Activated CD4-positive, alpha-beta T cell treated with anti-CD3 and anti-CD28 coated beads, Interleukin-2, Interleukin-4, amounts not matched to agents 100 ng/mL and 50 ng/mL, durations not matched to agents 16 hours and 8 hours (primary cell): ENCODE data around the gene GRAMD4.

Experiments used
- DNase-seq: peaks from one replicate; pipeline ENCODE4 v3.0.0-alpha.2; 2020; ENCODE audit warnings: low spot score

The GRAMD4 gene

DNA sequence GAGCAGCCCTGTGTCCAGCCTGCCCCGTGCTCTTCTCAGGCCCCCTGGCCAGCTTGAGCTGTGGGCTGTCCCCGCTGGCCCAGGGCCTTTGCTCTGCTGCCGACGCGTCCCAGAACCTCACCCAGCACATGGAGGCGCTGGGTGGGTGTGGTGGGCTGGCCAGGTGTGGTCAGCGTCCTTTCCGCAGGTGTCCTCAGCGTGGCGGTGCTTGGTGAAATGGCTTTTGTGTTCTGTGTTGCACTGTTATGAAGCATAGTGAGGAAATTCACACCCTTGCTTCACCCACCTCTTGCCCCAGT, 37.4 kb downstream of the GRAMD4 start:
- no peak for DNase-seq

DNA sequence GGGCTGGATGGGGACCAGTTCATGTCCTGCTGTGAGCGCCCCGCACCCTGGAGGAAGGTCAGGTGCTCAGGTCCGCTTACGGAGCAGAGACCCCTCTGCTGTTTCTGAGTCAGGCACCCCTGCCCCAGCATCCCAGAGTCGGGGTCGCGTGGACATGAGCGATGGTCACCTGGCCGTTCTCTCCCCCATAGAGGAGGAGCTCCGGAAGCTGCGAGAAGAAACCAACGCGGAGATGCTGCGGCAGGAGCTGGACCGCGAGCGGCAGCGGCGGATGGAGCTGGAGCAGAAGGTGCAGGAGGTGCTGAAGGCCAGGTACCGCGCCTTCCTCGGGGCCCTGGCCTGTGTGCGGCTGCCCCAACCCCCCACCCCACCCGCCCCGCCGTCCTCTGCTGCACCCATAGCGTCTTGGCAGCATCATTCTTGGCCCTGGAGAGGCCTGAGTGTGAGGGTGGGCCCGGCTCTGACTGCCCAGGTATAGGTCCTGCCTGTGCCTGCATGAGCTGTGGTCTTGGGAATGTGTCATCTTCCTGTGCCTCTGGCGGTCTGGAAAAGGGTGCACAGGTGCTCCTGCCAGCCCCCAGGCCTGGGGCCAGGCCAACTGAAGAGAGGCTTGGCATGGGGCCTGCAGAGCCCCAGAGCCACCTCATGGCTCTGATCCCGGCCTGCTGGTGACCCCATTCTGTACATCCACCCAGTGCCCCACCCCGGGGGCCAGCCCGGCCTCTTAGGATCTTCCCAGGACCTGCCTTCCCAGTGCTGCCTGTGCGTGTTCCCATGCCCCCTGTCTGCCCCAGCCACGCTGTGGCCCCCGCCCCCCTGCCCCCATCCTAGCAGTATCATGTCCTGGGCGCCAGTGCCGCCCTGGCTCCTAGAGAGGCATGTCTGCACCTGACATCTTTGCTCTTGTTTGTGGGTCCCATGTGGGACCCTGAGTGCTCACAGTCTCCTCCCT, 38.1 kb downstream of the GRAMD4 start:
- no peak for DNase-seq

- no peak for DNase-seq
These were observed 39.0 kb downstream of the GRAMD4 start for GRCh38 chr22:46659059-46659790.

GRCh38 chr22:46659791-46660186, 39.6 kb downstream of the GRAMD4 start:
- no peak for DNase-seq

DNA sequence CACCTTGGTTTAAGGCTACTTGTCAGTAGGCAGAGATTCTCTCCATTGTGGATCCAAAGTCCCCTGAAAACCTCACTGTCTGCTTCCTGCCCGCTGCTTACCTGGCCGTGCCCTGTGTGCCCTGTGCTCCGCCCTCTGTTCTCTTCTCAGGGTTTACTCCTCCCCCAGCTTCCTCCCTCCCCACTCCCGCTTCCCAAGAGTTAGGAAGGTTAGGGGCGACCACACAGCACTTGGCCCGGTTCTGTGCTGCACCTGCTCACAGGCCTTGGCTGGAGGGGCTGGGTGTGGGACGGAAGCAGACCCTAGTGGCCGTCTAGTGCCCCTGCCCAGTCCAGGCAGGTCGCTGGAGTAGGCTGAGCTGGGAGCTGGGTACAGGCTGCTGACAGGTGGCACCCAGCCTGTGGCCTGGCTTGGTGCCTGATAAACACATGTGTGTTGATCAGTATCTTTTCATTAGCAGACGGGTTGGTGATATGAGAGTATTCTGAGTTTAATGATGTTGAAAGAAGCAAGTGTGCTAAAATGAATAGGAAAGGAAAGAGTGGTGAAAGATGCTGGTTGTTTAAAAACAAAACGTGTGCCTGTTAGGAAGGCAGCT, 40.5 kb downstream of the GRAMD4 start:
- no peak for DNase-seq

DNA sequence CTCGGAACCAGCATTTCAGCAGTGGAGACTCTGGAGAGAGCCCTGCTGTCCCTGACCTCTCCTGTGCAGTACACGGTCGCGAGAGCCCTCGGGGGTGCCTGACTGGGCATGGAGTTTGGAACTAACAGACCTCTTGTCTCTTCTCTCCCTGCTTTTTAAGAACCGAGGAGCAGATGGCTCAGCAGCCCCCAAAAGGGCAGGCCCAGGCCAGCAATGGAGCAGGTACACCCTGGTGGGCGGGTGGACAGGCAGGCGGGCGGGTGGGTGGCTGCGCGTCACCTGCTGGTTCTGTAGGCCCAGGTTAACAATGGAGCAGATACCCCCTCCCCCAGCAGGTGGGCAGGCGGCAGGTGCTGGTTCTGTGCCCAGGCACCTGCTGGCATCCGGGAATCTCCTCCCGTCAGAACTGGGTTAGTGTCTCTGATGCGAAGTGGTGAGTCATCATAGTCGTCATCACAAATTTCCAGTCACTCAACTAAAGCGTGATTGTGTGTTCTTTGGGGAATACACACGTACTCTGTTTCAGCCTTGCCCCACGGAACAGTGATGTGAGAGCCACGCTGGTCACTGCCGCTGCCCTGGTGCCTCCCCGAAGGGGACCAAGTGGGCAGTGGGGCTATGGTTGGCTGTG, 41.1 kb downstream of the GRAMD4 start:
- peak; percentile 55 for DNase-seq

DNA sequence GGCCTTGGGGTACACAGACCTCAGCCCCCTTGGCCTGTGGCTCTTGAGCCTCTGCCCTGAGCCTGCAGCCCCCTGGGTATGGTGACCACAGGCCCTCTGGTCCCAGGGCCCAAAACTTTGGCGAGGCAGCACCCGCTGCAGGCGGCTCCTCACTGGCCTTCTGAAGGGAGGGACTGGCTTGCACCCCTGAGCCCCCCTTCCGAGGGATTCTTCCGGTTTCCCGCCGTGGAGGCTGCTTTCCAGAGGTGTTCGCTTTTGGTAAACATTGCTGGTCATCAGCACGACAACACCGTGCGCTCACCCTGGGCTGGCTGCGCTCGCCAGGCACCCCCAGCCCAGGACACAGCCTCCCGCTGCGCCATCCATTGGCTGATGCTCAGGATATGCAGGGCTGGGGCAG, 42.0 kb downstream of the GRAMD4 start:
- no peak for DNase-seq

DNA sequence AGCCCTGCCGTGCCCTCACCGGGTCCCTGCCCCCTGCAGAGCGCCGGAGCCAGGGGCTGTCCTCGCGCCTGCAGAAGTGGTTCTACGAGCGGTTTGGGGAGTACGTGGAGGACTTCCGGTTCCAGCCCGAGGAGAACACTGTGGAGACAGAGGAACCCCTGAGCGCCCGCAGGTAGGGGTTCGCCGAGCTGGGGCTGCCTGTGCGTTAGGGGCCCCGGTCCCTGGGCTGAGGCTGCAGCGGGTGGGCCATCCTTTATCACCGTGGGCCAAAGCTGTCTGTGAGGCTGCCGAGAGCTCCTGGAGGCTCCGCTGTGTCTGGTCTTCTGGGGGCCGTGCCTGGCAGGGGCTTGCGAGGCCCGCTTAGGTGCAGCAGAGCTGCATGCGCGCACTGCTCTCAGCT, 42.8 kb downstream of the GRAMD4 start:
- DNase-seq: no peak

GRCh38 chr22:46663436-46664100, 43.4 kb downstream of the GRAMD4 start:
- no peak for DNase-seq

DNA sequence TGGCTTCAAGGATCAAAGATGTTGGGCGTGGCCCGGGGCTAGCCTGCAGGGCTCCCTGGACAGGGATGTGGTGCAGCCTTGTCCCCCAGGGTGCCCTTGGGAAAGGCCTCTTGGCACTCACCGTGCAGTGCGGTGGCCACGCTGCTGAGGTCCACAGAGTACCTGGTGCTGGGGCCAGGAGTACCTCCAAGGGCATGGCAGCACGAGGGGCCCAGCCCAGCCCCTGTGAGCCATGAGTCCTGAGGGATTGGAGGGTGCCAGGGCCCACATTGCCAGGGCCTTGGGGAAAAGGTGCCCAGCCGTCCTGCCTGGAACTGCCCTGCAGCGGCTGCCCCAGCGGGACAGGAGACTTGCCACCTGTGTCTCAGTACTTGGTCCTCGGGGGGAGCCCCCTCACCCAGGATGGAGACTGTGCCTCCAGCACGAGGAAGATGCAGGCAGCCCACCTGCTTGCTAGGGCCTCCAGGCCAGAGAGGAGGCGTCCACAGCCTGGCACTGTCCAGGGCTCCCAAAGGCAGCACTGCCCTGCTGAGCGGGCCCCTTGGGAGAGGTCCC, 44.2 kb downstream of the GRAMD4 start:
- DNase-seq: no peak

DNA sequence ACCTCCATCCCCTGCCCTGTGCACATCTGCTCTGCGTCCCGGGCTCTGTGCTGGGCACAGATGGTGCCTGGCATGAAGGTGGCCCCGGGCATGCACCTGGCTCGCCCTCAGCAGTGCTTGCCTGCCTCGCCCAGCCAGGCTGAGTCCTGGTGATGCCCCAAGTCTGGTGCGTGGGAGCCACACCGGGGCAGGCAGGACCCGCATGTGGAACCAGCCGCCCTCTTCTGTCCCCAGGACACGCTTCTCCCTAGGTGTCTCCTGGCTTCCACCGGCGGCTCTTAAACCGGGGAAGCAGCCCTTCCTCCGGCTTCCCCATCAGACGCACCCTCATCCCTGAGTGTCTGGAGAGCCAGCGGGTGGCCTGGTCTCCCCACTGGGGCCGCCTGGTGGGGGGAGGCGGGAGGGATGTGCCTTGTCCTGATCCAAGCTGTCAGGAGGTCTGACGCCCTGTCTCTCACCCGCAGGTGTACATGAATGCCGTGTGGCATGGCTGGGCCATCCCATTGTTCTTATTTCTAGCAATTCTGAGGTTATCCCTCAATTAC, 45.0 kb downstream of the GRAMD4 start:
- DNase-seq: no peak

GRCh38 chr22:46665751-46666280, 45.6 kb downstream of the GRAMD4 start:
- no peak for DNase-seq

GRCh38 chr22:46666577-46667244, 46.5 kb downstream of the GRAMD4 start:
- no peak for DNase-seq

DNA sequence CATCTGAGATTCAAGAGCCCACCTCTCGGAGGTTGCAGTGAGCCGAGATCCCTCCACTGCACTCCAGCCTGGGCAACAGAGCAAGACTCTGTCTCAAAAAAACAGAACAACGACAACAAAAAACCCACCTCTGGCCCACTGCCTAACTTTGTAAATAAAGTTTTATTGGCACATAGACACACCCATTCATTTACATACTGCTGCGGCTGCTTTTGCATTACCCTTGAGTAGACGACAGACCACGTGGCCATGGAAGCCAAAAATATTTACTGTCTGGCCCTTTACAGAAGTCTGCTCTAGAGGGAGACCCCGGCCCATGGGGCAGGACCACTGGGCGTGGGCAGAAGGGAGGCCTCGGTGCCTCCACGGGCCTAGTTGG, 47.0 kb downstream of the GRAMD4 start:
- no peak for DNase-seq

DNA sequence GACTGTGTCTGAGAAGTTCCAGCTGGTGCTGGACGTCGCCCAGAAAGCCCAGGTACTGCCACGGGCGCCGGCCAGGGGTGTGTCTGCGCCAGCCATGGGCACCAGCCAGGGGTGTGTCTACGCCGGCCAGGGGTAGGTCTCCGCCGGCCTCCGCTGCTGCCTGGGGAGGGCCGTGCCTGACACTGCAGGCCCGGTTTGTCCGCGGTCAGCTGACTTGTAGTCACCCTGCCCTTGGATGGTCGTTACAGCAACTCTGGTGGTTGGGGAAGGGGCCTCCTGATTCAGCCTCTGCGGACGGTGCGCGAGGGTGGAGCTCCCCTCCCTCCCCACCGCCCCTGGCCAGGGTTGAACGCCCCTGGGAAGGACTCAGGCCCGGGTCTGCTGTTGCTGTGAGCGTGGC, 47.9 kb downstream of the GRAMD4 start:
- DNase-seq: no peak

- no peak for DNase-seq
These were observed 49.0 kb downstream of the GRAMD4 start for GRCh38 chr22:46669201-46669600.

- no peak for DNase-seq
These were observed 51.7 kb downstream of the GRAMD4 start for GRCh38 chr22:46671824-46672432.

- DNase-seq: no peak
These were observed 52.5 kb downstream of the GRAMD4 start for GRCh38 chr22:46672731-46673130.

GRCh38 chr22:46673205-46673604, 53.0 kb downstream of the GRAMD4 start:
- no peak for DNase-seq

DNA sequence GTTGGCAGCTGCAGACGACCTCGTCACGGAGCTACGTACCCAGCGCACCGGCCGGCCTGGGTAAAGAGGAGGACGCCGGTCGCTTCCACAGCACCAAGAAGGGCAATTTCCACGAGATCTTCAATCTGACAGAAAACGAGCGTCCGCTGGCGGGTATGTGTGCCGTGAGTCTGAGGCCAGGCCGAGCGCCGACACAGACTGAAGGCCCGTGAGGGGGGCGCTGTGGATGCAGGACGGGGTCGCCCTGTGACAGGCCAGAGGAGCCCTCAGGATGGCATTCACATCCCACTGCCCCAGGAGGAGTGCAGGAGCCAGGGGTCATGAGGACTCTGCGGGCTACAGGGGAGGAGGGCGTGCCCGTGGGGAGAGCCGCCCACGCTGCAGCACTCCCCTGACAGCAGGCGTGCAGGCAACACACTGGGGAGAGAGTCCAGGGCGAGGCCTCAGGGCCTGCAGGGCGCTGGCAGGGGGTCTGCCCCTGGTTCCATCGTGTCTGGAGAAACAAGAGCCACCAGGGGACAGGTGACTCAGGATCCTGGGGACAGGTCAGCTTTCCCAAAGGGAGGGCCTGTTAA, 53.6 kb downstream of the GRAMD4 start:
- no peak for DNase-seq
